OCI-LY7 (cell line): ENCODE data around the gene PIEZO2. TPM values are rescaled to one million over a fixed set of nuclear protein-coding genes. Genes with fewer than 3 reads are reported as not detected.
"Not testable (repeated sequence)": the region's sequence is repeated elsewhere in the genome, so short reads cannot be mapped to it uniquely, and the experiment has no call there.

Experiments
- BruUV-seq: library from RNA; stranded (reverse); fragments of 400-500 nt; replicated peaks from 2 replicates; lab custom pipeline; 2021; lab: Mats Ljungman, UMichigan
- CTCF ChIA-PET: fragments of 300-600 bp; sonication (Branson Sonifier 250); formaldehyde crosslinking; loops from one replicate; lab custom pipeline; 2022; ENCODE audit warnings: antibody characterized with exemption; ENCODE audit not compliant: unreplicated experiment; lab: Charles Lee
- POLR2A ChIA-PET: fragments of 300-600 bp; sonication (Branson Sonifier 250); formaldehyde crosslinking; loops from one replicate; lab custom pipeline; 2022; ENCODE audit warnings: antibody characterized with exemption; lab: Charles Lee
- DNase-seq: peaks from one replicate; pipeline ENCODE4 v3.0.0-alpha.2; 2015; ENCODE audit warnings: low spot score
- H2AFZ ChIP-seq: fragments of 200-600 bp; sonication (generic), shearing (Covaris generic); 2 replicates; pipeline ENCODE4 v1.6.1; 2014; ENCODE audit warnings: mild to moderate bottlenecking, antibody characterized with exemption, low read length, moderate library complexity
- H3K27ac ChIP-seq: fragments of 200-600 bp; sonication (generic); 2 replicates; pipeline ENCODE4 v1.5.1; 2014; ENCODE audit warnings: mixed run types, low read depth, mild to moderate bottlenecking, moderate library complexity, low read length, inconsistent platforms; ENCODE audit not compliant: poor library complexity, severe bottlenecking
- H3K36me3 ChIP-seq: fragments of 200-600 bp; sonication (generic); 2 replicates; pipeline ENCODE4 v1.6.1; 2014; ENCODE audit warnings: mild to moderate bottlenecking, antibody characterized with exemption, low read length, moderate library complexity, mixed read lengths; ENCODE audit not compliant: insufficient read depth
- H3K4me1 ChIP-seq: fragments of 200-600 bp; sonication (generic); 2 replicates; pipeline ENCODE4 v1.5.1; 2014; ENCODE audit warnings: mild to moderate bottlenecking, low read length; ENCODE audit not compliant: insufficient read depth, poor library complexity, severe bottlenecking
- H3K4me2 ChIP-seq: fragments of 200-600 bp; sonication (generic); 2 replicates; pipeline ENCODE4 v1.6.1; 2014; ENCODE audit warnings: mild to moderate bottlenecking, low read length
- H3K4me3 ChIP-seq: fragments of 200-600 bp; sonication (generic); 2 replicates; pipeline ENCODE4 v1.5.1; 2014; ENCODE audit warnings: mild to moderate bottlenecking, low read depth, low read length; ENCODE audit not compliant: poor library complexity, severe bottlenecking
- H3K79me2 ChIP-seq: fragments of 200-600 bp; sonication (generic); 2 replicates; pipeline ENCODE4 v1.6.1; 2016; ENCODE audit warnings: low read depth, mild to moderate bottlenecking, low read length, moderate library complexity, mixed read lengths; ENCODE audit not compliant: insufficient read depth
- H3K9me2 ChIP-seq: fragments of 200-600 bp; sonication (generic); 2 replicates; pipeline ENCODE4 v1.6.1; 2016; ENCODE audit warnings: mild to moderate bottlenecking, low read length, mixed read lengths; ENCODE audit not compliant: insufficient read depth
- H3K9me3 ChIP-seq: fragments of 200-600 bp; sonication (generic); 2 replicates; pipeline ENCODE4 v1.6.1; 2014; ENCODE audit warnings: mild to moderate bottlenecking, mixed run types, low read length, mixed read lengths
- H4K20me1 ChIP-seq: fragments of 200-600 bp; sonication (generic); 2 replicates; pipeline ENCODE4 v1.6.1; 2014; ENCODE audit warnings: mild to moderate bottlenecking, antibody characterized with exemption, low read length, moderate library complexity, mixed read lengths; ENCODE audit not compliant: insufficient read depth
- CTCF ChIP-seq: fragments of 200-600 bp; sonication (generic); conservative IDR thresholded peaks from 2 replicates; pipeline ENCODE4 v1.5.1; 2014; ENCODE audit warnings: mild to moderate bottlenecking, antibody characterized with exemption, low read length, moderate library complexity, mixed read lengths
- EZH2phosphoT487 ChIP-seq: fragments of 200-600 bp; sonication (generic); IDR thresholded peaks from 2 replicates; pipeline ENCODE4 v1.6.1; 2018; ENCODE audit warnings: low read depth, borderline replicate concordance, mild to moderate bottlenecking, mixed run types, antibody characterized with exemption, low read length, moderate library complexity, mixed read lengths
- intact Hi-C: fragments of 100-400 bp; cut with micrococcal nuclease; formaldehyde crosslinking; loops from one replicate; pipeline ENCODE4 v1.10.0; 2022; ENCODE audit not compliant: unreplicated experiment
- total RNA-seq, 2 experiments: library from RNA; depleted of rRNA in 1 of 2; stranded (reverse); fragments of >200 nt in 1 of 2; shearing (Covaris generic) in 1 of 2; gene quantifications; 2 replicates each; pipeline ENCODE4 v1.2.3, GENCODE V29; 2014 to 2022

Gene PIEZO2
- total RNA-seq, 2 experiments from 2014 or later = 0.95 to 3.3 TPM

GRCh38 chr18:10846657-10847407, 302.5 kb downstream of the PIEZO2 start:
- ChIA-PET POLR2A (interaction anchor here (0.9 kb wide), 1 partner anchor 189 kb away, joined by 3 read pairs; no protein-coding TSS in a partner anchor), CTCF (no interaction called here)
- no peaks in the 10 kb centered on the region for H3K9me2 ChIP-seq
- TF ChIP-seq EZH2phosphoT487 = no peak
- intact Hi-C loops = no loop called here
- H3K4me1 ChIP-seq = peaks cover 14% of the 10 kb centered on the region
- H2AFZ ChIP-seq = no peak overlapping the region
- no peaks in the 10 kb centered on the region for H3K36me3 ChIP-seq
- H4K20me1 ChIP-seq = no peaks in the 10 kb centered on the region
- BruUV-seq = no TSS peak
- no peak overlapping the region for H3K4me3 ChIP-seq
- H3K27ac ChIP-seq = no peak overlapping the region
- DNase-seq = no peak
- no peaks in the 10 kb centered on the region for H3K79me2 ChIP-seq
- no peaks in the 10 kb centered on the region for H3K9me3 ChIP-seq
- H3K4me2 ChIP-seq = no peak overlapping the region

GRCh38 chr18:10846035-10846434, 303.3 kb downstream of the PIEZO2 start:
- H3K36me3 ChIP-seq, H3K9me3 ChIP-seq, H3K9me2 ChIP-seq, H3K4me2 ChIP-seq, H3K27ac ChIP-seq, BruUV-seq, DNase-seq, H4K20me1 ChIP-seq, CTCF ChIA-PET, intact Hi-C loops, H2AFZ ChIP-seq, H3K79me2 ChIP-seq, H3K4me3 ChIP-seq, POLR2A ChIA-PET, H3K4me1 ChIP-seq: not testable (repeated sequence)

GRCh38 chr18:10843565-10843964, 305.8 kb downstream of the PIEZO2 start:
- TF ChIP-seq EZH2phosphoT487 (no peak), CTCF (no peak)
- Histone ChIP-seq H3K4me3 (no peak overlapping the region), H3K27ac (no peak overlapping the region), H2AFZ (no peak overlapping the region), H3K36me3 (no peaks in the 10 kb centered on the region), H3K79me2 (no peaks in the 10 kb centered on the region), H3K9me2 (no peaks in the 10 kb centered on the region), H4K20me1 (no peaks in the 10 kb centered on the region), H3K4me1 (no peaks in the 10 kb centered on the region), H3K9me3 (no peaks in the 10 kb centered on the region), H3K4me2 (no peak overlapping the region)
- BruUV-seq = no TSS peak
- POLR2A ChIA-PET = interaction anchor here (0.9 to 1.2 kb wide), 4 partner anchors 8 to 212 kb away, joined by 3 to 5 read pairs (median 4); no protein-coding TSS in a partner anchor
- no peak for DNase-seq
- CTCF ChIA-PET = no interaction called here
- intact Hi-C loops = no loop called here
